Fibroblast of skin of left quadriceps (primary cell): ENCODE data around the gene GAPT.
"Not testable (repeated sequence)": the region's sequence is repeated elsewhere in the genome, so short reads cannot be mapped to it uniquely, and the experiment has no call there.

ENCODE experiments used
- DNase-seq, 2 experiments: peaks; one replicate each; pipeline ENCODE4 v3.0.0-alpha.2; 2013; ENCODE audit warnings: low read depth in 2 of 2

GAPT gene

GRCh38 chr5:58503390-58504046 is 12.3 kb downstream of the GAPT start:
- no peak for DNase-seq

GRCh38 chr5:58504766-58505165 is 13.5 kb downstream of the GAPT start:
- DNase-seq, result no peak

GRCh38 chr5:58505502-58505901 is 14.3 kb downstream of the GAPT start:
- no peak for DNase-seq

- DNase-seq, result no peak
Observed at GRCh38 chr5:58505971-58506640, 14.9 kb downstream of the GAPT start.

GRCh38 chr5:58507715-58508114 is 16.5 kb downstream of the GAPT start:
- no peak for DNase-seq

GRCh38 chr5:58517198-58517597 is 26.0 kb downstream of the GAPT start:
- DNase-seq, result no peak

GRCh38 chr5:58523956-58524355 is 32.7 kb downstream of the GAPT start:
- no peak for DNase-seq

GRCh38 chr5:58524571-58524970 is 33.3 kb downstream of the GAPT start:
- DNase-seq, result no peak

- no peak for DNase-seq
Observed at GRCh38 chr5:58530942-58531490, 39.8 kb downstream of the GAPT start.

GRCh38 chr5:58541935-58542334 is 50.7 kb downstream of the GAPT start:
- DNase-seq, result not testable (repeated sequence)

- DNase-seq, result no peak
Observed at GRCh38 chr5:58542709-58543108, 51.5 kb downstream of the GAPT start.

GRCh38 chr5:58543723-58544122 is 52.5 kb downstream of the GAPT start:
- no peak for DNase-seq

- DNase-seq, result no peak
Observed at GRCh38 chr5:58544195-58544594, 53.0 kb downstream of the GAPT start.

- no peak for DNase-seq
Observed at GRCh38 chr5:58544926-58545325, 53.7 kb downstream of the GAPT start.

GRCh38 chr5:58545912-58546311 is 54.7 kb downstream of the GAPT start:
- DNase-seq, result no peak
